ENCODE measurements around the gene RBP7. TPM values are rescaled to one million over a fixed set of nuclear protein-coding genes. Genes with fewer than 3 reads are reported as not detected.
A peak's percentile ranks its signal among the peaks of the same experiment; 100 is the strongest.

RBP7 gene
- total RNA-seq, 1 donor from 2014 or later: 11.6 TPM

- DNase-seq: no peak
These were observed 34.4 kb downstream of the RBP7 start for GRCh38 chr1:10031461-10031860.

DNA sequence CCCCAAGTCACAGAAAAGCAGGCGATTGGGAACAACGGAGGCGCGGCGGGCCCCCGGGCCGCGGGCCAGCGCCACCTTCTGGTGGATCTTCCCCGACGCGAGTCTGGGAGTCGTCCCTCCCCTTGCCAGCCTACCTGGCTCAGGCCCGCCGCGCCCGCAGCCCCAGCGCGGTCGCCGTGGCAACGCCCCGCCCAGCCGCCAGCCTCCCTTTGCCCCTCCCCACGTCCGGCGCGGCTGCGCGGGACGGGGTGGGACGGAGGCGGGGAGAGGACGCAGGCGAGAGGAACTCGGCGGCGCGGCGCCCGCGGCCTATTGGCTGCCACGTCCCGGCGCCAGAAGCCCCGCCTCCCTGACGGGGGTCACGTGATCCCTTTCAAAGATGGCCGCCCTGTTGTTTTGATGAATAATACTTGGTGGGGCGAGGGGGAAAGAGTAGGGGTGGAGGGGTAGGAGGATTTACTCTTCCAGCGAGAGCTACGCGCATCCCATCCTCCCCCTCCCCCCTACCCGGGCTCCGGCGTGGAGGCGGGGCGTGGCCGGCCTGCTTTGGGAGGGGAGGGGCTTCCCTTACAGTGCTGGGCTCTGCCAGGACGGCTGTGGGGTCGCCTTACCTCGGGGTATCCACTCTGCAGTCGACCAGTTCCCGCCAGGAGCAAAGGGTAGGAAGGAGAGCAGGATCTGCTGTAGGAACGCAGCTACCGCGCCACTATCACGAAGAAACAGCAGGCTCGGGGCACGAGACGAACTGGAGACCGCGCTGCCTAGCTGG lies 35.7 kb downstream of the RBP7 start, which contains the start of gene UBE4B:
Gene UBE4B, plus strand, starts transcription at position 369 of the 769 bp plus-strand sequence. CDS start 713 bp downstream, outside the sequence.
- DNase-seq: peak; percentile 98

DNA sequence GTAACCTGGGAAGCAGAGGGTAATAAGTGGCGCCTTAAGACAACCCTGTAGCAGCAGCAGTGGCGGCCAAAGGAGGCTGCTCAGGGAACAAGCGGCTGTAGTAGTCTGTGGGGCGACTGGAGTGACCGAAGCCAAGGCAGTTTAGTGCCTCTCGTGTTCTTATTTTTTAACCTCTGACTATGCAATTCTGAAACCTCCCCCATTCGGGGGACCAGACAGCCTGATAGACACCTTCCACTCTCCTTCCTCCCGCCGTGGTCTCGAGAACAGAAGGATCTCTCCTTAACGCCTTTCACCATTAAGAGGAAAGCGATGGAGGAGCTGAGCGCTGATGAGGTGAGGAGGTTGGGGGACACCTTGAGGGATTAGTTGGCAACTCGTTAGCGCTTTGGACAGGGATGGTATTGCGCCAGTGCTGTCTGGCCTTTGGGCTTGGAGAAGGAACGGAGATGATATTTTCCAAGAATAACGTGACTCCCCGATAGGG lies 36.4 kb downstream of the RBP7 start:
- no peak for DNase-seq

DNA sequence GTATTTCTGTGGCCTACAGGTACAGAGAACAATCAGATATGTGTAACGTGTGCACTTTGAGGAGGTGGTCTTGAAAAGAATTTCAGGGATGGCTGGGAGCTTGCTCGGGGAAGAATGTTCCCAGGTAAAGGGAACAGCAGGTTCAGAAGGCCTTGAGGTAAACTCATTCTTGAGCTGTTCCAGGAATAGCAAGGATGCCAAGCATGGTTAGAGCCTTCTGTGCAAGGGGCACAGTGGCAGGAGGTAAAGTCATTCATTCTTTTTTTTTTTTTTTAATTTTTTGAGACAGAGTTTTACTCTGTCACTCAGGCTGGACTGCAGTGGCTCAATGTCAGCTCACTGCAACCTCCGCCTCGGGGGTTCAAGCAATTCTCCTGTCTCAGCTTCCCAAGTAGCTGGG lies 45.7 kb downstream of the RBP7 start:
- DNase-seq: no peak

DNA sequence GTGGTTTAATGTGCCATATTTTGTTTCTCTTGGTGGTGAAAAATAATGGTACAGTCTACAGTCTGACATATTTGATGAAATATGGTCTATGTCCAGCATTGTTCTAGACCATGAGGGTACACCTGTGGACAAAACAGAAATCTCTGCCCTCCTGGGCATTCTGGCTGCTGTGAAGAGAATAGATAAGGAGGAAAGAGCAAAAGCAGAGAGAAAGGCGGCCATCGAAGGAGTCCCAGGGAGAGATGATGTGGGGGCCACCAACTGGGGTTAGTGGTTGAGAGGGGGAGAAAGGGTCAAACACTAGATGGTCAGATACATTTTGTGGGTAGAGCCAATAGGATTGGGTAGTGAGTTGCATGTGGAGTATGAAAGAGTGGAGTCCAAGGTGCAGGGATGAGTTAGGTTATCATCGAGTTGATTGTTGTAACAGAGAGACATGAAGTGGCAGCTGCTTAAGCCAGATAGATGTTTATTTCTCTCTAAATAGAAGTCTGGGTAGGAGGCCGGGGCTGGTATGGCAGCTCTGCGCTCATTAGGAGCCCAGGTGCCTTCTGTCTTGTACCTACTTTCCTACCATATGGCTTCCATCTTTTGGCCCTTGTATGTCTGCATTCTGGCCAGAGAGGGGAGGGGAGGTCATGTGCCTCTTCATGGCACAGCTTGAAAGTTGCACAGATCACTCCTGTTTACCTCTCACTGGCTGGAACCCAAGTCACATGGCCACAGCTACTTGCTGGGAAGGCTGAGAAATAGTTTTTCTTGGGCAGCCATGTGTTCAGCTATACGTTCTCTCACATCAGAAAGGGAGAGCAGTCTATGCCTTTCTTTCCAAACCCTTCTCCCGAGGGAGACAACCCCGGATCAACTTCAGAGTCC lies 48.7 kb downstream of the RBP7 start:
- no peak for DNase-seq

- no peak for DNase-seq
These were observed 49.5 kb downstream of the RBP7 start for GRCh38 chr1:10046356-10047085.

DNA sequence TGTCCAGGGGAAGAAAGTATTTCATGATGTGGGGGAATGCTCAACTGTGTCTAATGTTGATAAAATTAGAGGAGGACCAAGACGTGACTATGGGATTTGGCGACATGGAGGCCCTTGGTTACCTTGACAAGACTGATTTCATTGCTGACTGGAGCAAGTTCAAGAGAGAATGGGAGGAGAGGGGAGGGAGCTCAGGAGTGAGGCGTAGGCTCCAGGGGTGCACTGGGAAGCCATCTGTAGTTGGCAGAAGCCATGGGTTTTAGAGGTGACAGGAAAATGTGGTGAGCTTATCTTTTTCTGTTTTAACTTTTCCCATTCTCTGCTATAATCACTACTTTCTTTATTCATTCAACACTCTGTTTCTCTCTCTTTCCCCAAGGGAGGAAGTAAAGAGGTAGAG lies 51.6 kb downstream of the RBP7 start:
- DNase-seq: no peak

GRCh38 chr1:10050611-10051010 lies 53.6 kb downstream of the RBP7 start:
- no peak for DNase-seq

GRCh38 chr1:10051656-10052055 lies 54.6 kb downstream of the RBP7 start:
- no peak for DNase-seq

- DNase-seq: no peak
These were observed 55.3 kb downstream of the RBP7 start for GRCh38 chr1:10052347-10052746.

GRCh38 chr1:10054465-10054864 lies 57.4 kb downstream of the RBP7 start:
- no peak for DNase-seq

DNA sequence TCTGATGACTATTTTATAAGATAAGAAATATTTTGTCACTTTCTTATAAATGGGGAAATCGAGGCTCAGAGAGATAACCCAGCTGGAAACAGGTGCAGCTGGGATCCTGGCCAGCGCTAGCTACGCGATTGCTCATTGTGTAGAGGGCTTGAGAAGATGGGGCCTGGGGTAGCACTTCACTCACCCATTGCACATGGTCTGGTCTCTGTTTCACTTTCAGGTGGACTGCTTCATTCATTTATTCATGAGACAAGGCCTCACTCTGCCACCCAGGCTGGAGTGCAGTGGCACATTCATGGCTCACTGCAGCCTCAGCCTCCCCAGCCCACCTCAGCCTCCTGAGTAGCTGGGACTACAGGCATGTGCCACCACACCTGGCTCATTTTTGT lies 59.6 kb downstream of the RBP7 start:
- no peak for DNase-seq

DNA sequence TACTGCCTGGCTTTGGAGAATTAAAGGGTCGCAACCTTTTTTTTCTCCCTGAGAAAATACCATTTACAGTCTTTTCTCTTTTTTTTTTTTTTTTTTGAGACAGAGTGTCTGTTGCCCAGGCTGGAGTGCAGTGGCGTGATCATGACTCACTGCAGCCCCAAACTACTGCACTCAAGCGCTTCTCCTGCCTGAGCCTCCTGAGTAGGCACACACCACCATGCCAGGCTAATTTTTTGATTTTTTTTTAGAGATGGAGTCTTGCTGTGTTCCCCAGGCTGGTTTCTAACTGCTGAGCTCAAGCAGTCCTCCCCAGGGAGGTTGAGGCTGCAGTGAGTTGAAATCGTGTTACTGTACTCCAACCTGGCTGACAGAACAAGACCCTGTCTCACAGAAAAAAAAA lies 60.3 kb downstream of the RBP7 start:
- DNase-seq: no peak

- no peak for DNase-seq
These were observed 60.8 kb downstream of the RBP7 start for GRCh38 chr1:10057796-10058195.

DNA sequence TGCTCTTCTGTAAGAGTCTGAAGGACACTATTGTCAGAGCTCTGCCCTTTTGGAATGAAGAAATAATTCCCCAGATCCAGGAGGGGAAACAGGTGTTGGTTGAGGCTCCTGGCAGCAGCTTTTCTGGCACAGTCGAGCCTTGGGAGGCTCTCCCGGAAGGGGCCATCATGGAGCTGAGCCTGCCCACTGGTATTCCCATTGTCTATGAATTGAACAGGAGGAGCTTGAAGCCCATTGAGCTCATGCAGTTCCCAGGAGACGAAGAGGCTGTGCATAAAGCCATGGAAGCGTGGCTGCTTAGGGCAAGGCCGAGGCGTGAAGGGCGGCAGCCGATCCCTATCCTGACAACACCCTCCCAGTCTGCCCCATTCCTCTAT lies 62.3 kb downstream of the RBP7 start:
- DNase-seq: peak; percentile 6

DNA sequence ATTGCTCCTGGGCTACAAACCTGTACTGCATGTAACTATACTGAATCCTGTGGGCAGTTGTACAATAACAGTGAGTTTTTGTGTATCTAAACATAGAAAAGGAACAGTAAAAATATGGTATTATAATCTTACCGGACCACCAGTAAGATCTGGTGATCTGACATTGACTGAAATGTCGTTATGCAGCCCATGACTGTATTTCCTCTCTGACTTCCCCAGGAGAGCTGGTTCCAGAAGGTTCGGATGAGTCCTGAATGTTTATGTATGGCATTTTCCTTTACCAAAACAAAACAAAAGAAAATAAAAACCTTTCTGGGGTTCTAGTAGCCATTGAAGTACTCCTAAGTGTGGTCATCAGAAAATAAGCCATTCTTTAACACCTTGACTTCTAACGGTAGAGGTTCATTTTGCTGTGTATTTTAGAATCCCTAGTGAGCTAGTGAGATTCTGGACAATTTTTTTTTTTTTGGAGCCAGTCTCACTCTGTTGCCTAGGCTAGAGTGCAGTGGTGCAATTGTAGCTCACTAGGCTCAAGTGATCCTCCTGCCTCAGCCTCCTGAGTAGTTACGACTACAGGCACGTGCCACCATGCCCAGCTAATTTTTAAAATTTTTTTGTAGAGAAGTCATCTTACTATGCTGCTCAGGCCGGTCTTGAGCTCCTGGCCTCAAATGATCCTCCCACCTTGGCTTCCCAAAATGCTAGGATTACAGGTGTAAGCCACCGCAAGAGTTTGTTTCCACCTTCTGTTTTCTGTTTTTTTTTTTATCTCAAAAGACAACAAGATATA lies 63.5 kb downstream of the RBP7 start:
- no peak for DNase-seq

- no peak for DNase-seq
These were observed 64.2 kb downstream of the RBP7 start for GRCh38 chr1:10061276-10061675.

GRCh38 chr1:10063878-10064277 lies 66.8 kb downstream of the RBP7 start:
- peak; percentile 2 for DNase-seq

GRCh38 chr1:10064416-10065343 lies 67.7 kb downstream of the RBP7 start:
- no peak for DNase-seq

DNA sequence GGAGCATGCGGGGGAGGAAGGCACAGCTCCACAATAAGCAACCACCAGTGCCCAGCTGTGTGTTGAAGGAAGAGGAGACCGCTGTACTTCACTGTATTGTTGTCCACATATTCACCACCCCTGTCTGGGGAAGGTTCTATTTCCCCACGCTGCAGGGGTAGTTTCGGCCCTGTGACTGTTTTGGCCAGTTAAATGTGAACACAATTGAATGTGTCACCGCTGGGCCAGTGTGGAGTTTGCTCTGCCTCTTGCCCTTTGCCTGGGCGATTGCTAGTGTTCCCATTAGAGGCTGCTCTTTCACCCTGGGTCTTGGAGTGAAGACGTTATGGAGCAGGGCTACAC lies 68.3 kb downstream of the RBP7 start:
- DNase-seq: no peak
